Measurements from ENCODE around the gene HSPA4.
"Not testable (repeated sequence)": the region's sequence is repeated elsewhere in the genome, so short reads cannot be mapped to it uniquely, and the experiment has no call there.

HSPA4 gene

GRCh38 chr5:133083901-133084300 is 32.1 kb downstream of the HSPA4 start:
- Histone ChIP-seq H3K4me3 (no peak overlapping the region), H3K27ac (no peak overlapping the region)

GRCh38 chr5:133085171-133085570 is 33.4 kb downstream of the HSPA4 start:
- H3K27ac ChIP-seq, H3K4me3 ChIP-seq: not testable (repeated sequence)

GRCh38 chr5:133086366-133086875 is 34.6 kb downstream of the HSPA4 start:
- H3K4me3 ChIP-seq: no peak overlapping the region

GRCh38 chr5:133088064-133088463 is 36.3 kb downstream of the HSPA4 start:
- H3K4me3 ChIP-seq: no peak overlapping the region
- no peak overlapping the region for H3K27ac ChIP-seq

More at GRCh38 chr5:133086366-133086875, 34.6 kb downstream of the HSPA4 start:
- H3K27ac ChIP-seq: no peak overlapping the region

GRCh38 chr5:133091034-133091433 is 39.2 kb downstream of the HSPA4 start:
- Histone ChIP-seq H3K27ac (no peak overlapping the region), H3K4me3 (no peak overlapping the region)

- no peak overlapping the region for H3K4me3 ChIP-seq
- no peak overlapping the region for H3K27ac ChIP-seq
These were observed 54.5 kb downstream of the HSPA4 start for GRCh38 chr5:133106343-133106742.

GRCh38 chr5:133106761-133107572 is 55.2 kb downstream of the HSPA4 start:
- Histone ChIP-seq H3K4me3 (no peak overlapping the region), H3K27ac (no peak overlapping the region)

- Histone ChIP-seq H3K4me3 (no peak overlapping the region), H3K27ac (no peak overlapping the region)
These were observed 56.7 kb downstream of the HSPA4 start for GRCh38 chr5:133108481-133108921.

- peak overlapping the region in 2 of 21 experiments; percentile 26 to 59 for H3K27ac ChIP-seq
These were observed 58.1 kb downstream of the HSPA4 start for GRCh38 chr5:133109655-133110483.

GRCh38 chr5:133110709-133111108 is 58.9 kb downstream of the HSPA4 start:
- Histone ChIP-seq H3K27ac (peak overlapping the region in 3 of 21 experiments; percentile 12 to 59 (median 26)), H3K4me3 (no peak overlapping the region)

More at GRCh38 chr5:133109655-133110483, 58.1 kb downstream of the HSPA4 start:
- no peak overlapping the region for H3K4me3 ChIP-seq

- H3K4me3 ChIP-seq: no peak overlapping the region
- no peak overlapping the region for H3K27ac ChIP-seq
These were observed 59.5 kb downstream of the HSPA4 start for GRCh38 chr5:133111299-133111698.

GRCh38 chr5:133112026-133112660 is 60.3 kb downstream of the HSPA4 start:
- no peak overlapping the region for H3K4me3 ChIP-seq
- no peak overlapping the region for H3K27ac ChIP-seq

GRCh38 chr5:133113331-133114061 is 61.7 kb downstream of the HSPA4 start:
- H3K27ac ChIP-seq: peak overlapping the region in 2 of 21 experiments; percentile 5 to 30
- no peak overlapping the region for H3K4me3 ChIP-seq

- Histone ChIP-seq H3K27ac (peak overlapping the region in 2 of 21 experiments; percentile 5 to 16), H3K4me3 (no peak overlapping the region)
These were observed 62.5 kb downstream of the HSPA4 start for GRCh38 chr5:133114166-133114932.

GRCh38 chr5:133114933-133115310 is 63.1 kb downstream of the HSPA4 start:
- Histone ChIP-seq H3K27ac (no peak overlapping the region), H3K4me3 (no peak overlapping the region)

GRCh38 chr5:133116601-133117000 is 64.8 kb downstream of the HSPA4 start:
- H3K4me3 ChIP-seq: no peak overlapping the region
- H3K27ac ChIP-seq: peak overlapping the region in 5 of 21 experiments; percentile 10 to 46 (median 24)

- Histone ChIP-seq H3K27ac (peak overlapping the region in 5 of 21 experiments; percentile 10 to 46 (median 24)), H3K4me3 (no peak overlapping the region)
These were observed 65.5 kb downstream of the HSPA4 start for GRCh38 chr5:133117166-133117911.
